ENCODE results near the gene BSG.

DNA sequence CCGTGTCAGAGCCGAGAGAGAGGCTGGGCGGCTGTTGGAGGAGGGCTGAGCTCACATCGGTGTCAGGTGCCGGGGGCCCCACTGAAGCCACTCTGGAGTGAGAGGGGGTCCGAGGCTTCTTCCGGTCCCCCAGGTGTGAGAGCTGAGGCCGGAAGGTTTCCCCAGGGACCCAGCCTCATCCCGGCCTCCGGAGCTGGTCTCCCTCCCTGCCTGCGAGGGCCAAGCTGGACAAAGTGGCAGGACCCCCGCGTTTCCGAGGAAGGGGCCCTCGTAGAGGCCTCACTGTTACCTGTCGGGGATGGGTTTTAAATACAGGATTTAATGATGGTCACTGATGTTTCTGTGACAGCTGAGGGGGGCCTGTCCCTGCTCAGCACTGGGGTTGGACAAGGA, 23.9 kb downstream of the BSG start:
- TF ChIP-seq, protein P1, sequence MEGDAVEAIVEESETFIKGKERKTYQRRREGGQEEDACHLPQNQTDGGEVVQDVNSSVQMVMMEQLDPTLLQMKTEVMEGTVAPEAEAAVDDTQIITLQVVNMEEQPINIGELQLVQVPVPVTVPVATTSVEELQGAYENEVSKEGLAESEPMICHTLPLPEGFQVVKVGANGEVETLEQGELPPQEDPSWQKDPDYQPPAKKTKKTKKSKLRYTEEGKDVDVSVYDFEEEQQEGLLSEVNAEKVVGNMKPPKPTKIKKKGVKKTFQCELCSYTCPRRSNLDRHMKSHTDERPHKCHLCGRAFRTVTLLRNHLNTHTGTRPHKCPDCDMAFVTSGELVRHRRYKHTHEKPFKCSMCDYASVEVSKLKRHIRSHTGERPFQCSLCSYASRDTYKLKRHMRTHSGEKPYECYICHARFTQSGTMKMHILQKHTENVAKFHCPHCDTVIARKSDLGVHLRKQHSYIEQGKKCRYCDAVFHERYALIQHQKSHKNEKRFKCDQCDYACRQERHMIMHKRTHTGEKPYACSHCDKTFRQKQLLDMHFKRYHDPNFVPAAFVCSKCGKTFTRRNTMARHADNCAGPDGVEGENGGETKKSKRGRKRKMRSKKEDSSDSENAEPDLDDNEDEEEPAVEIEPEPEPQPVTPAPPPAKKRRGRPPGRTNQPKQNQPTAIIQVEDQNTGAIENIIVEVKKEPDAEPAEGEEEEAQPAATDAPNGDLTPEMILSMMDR (IDR thresholded peaks at IDR 0.05; ENCODE audit: low read depth, low read length, missing input control), result no peak
- TF ChIP-seq, protein P2, sequence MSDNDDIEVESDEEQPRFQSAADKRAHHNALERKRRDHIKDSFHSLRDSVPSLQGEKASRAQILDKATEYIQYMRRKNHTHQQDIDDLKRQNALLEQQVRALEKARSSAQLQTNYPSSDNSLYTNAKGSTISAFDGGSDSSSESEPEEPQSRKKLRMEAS (IDR thresholded peaks at IDR 0.05), result no peak
- TF ChIP-seq ZBTB33 (IDR thresholded peaks at IDR 0.05), result no peak
- no peak for TF ChIP-seq TAF1 (conservative IDR thresholded peaks at IDR 0.05)
- no peak for TF ChIP-seq GABPA (IDR thresholded peaks at IDR 0.05 in 1 of 2, conservative IDR thresholded peaks at IDR 0.05 in 1 of 2)
- TF ChIP-seq SP1 (IDR thresholded peaks at IDR 0.05), result no peak
- TF ChIP-seq RAD21 (IDR thresholded peaks at IDR 0.05), result no peak
- no peak for TF ChIP-seq FOXA1 (IDR thresholded peaks at IDR 0.05)
